ENCODE results near the gene C17orf113.
"Not testable (repeated sequence)": the region's sequence is repeated elsewhere in the genome, so short reads cannot be mapped to it uniquely, and the experiment has no call there.

C17orf113 gene

GRCh38 chr17:42016411-42016831 is 34.0 kb downstream of the C17orf113 start:
- DNase-seq = no peak

- DNase-seq = not testable (repeated sequence)
Measured at GRCh38 chr17:42013740-42014139, 36.7 kb downstream of the C17orf113 start.

- not testable (repeated sequence) for DNase-seq
Measured at GRCh38 chr17:42012363-42012762, 38.0 kb downstream of the C17orf113 start.

- no peak for DNase-seq
Measured at GRCh38 chr17:42010898-42011516, 39.4 kb downstream of the C17orf113 start.

GRCh38 chr17:42010266-42010680 is 40.1 kb downstream of the C17orf113 start:
- not testable (repeated sequence) for DNase-seq

- no peak for DNase-seq
Measured at GRCh38 chr17:42009170-42009569, 41.2 kb downstream of the C17orf113 start.

- no peak for DNase-seq
Measured at GRCh38 chr17:42005166-42005565, 45.2 kb downstream of the C17orf113 start.

GRCh38 chr17:42002792-42003301 is 47.6 kb downstream of the C17orf113 start:
- no peak for DNase-seq

- no peak for DNase-seq
Measured at GRCh38 chr17:42002175-42002791, 48.1 kb downstream of the C17orf113 start.

GRCh38 chr17:42001729-42002128 is 48.7 kb downstream of the C17orf113 start:
- no peak for DNase-seq

- DNase-seq = no peak
Measured at GRCh38 chr17:42000413-42001133, 49.8 kb downstream of the C17orf113 start.

- no peak for DNase-seq
Measured at GRCh38 chr17:41998497-41998896, 51.9 kb downstream of the C17orf113 start.

GRCh38 chr17:41996855-41997164 is 53.6 kb downstream of the C17orf113 start:
- no peak for DNase-seq

GRCh38 chr17:41992576-41992975 is 57.8 kb downstream of the C17orf113 start:
- no peak for DNase-seq

- no peak for DNase-seq
Measured at GRCh38 chr17:41989702-41990419, 60.5 kb downstream of the C17orf113 start.

GRCh38 chr17:41988418-41988817 is 62.0 kb downstream of the C17orf113 start:
- no peak for DNase-seq

All from NCI-H1417 treated with DMSO at 0.1 percent for 48 hours (cell line).